SW480 (cell line): ENCODE measurements around the gene ACTL9.

ENCODE experiments used
- DNase-seq: peaks from one replicate; pipeline ENCODE4 v3.0.0-alpha.2; 2016; ENCODE audit warnings: low spot score

Gene ACTL9

GRCh38 chr19:8684001-8684902 lies 14.3 kb downstream of the ACTL9 start:
- no peak for DNase-seq

GRCh38 chr19:8682931-8683330 lies 15.7 kb downstream of the ACTL9 start:
- no peak for DNase-seq

GRCh38 chr19:8682472-8682871 lies 16.1 kb downstream of the ACTL9 start:
- DNase-seq = no peak

- peak; percentile 42 for DNase-seq
Observed at GRCh38 chr19:8681345-8682029, 17.1 kb downstream of the ACTL9 start.

GRCh38 chr19:8680676-8681344 lies 17.8 kb downstream of the ACTL9 start:
- no peak for DNase-seq

- DNase-seq = no peak
Observed at GRCh38 chr19:8678244-8678807, 20.3 kb downstream of the ACTL9 start.

GRCh38 chr19:8675066-8675465 lies 23.5 kb downstream of the ACTL9 start:
- no peak for DNase-seq

- DNase-seq = no peak
Observed at GRCh38 chr19:8673276-8673891, 25.2 kb downstream of the ACTL9 start.

GRCh38 chr19:8666814-8667405 lies 31.7 kb downstream of the ACTL9 start:
- DNase-seq = no peak

- DNase-seq = no peak
Observed at GRCh38 chr19:8665468-8666213, 33.0 kb downstream of the ACTL9 start.

- DNase-seq = no peak
Observed at GRCh38 chr19:8664671-8665057, 33.9 kb downstream of the ACTL9 start.

GRCh38 chr19:8663920-8664670 lies 34.5 kb downstream of the ACTL9 start:
- no peak for DNase-seq

- DNase-seq = no peak
Observed at GRCh38 chr19:8662263-8662662, 36.3 kb downstream of the ACTL9 start.

GRCh38 chr19:8659905-8660304 lies 38.7 kb downstream of the ACTL9 start:
- DNase-seq = no peak

- DNase-seq = no peak
Observed at GRCh38 chr19:8657869-8658268, 40.7 kb downstream of the ACTL9 start.

- peak; percentile 33 for DNase-seq
Observed at GRCh38 chr19:8655340-8655709, 43.3 kb downstream of the ACTL9 start.

GRCh38 chr19:8654591-8655339 lies 43.8 kb downstream of the ACTL9 start:
- peak; percentile 49 for DNase-seq

GRCh38 chr19:8648240-8648639 lies 50.4 kb downstream of the ACTL9 start:
- no peak for DNase-seq
